ENCODE data around the gene SERPINH1.

SERPINH1 gene

DNA sequence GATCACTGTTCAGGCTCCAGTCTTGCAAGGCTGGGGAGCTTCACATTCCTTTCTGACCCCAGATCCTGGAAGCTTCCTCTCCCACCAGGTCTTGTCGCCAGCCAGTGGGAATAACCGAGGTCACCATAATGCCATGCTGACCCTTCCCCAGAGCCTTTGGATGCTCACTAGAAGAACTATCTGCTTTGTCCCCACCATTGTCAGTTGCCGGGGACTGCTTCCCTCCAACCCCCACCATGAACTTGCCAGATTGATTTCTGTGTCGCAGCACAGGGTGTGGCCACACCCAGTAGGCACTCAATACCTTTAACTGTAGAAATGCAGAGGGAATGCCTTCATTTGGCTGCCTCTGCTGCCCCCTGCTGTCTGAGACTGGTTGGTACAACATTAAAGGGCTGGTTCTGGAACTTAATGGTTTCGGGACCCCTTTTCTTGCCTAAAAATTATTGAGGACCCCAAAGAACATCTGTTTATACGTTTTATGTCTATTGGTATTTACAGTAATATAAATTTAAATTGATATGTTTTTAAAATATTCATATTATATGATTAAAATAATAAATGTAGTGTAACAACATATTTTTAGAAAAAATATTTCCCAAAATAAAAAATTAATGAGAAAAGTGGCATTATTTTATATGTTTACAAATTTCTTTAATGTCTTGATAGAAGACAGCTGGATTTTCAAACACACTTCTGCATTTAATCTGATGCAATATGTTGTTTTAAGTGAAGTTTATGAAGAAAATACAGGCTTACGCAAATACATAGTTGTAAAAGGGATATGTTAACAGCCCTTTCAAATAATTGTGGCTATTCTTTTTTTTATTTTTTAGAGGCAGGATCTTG lies 29.6 kb upstream of the SERPINH1 start:
- TF ChIP-seq, protein P1, sequence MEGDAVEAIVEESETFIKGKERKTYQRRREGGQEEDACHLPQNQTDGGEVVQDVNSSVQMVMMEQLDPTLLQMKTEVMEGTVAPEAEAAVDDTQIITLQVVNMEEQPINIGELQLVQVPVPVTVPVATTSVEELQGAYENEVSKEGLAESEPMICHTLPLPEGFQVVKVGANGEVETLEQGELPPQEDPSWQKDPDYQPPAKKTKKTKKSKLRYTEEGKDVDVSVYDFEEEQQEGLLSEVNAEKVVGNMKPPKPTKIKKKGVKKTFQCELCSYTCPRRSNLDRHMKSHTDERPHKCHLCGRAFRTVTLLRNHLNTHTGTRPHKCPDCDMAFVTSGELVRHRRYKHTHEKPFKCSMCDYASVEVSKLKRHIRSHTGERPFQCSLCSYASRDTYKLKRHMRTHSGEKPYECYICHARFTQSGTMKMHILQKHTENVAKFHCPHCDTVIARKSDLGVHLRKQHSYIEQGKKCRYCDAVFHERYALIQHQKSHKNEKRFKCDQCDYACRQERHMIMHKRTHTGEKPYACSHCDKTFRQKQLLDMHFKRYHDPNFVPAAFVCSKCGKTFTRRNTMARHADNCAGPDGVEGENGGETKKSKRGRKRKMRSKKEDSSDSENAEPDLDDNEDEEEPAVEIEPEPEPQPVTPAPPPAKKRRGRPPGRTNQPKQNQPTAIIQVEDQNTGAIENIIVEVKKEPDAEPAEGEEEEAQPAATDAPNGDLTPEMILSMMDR (IDR thresholded peaks at IDR 0.05; ENCODE audit: insufficient read depth, low read depth, low read length, missing control alignments): peak; percentile 78
- no peak overlapping the region for H3K4me3 ChIP-seq (ENCODE audit: low read depth, low read length)
- DNase-seq (ENCODE audit: low read depth): peak; percentile 78

DNA sequence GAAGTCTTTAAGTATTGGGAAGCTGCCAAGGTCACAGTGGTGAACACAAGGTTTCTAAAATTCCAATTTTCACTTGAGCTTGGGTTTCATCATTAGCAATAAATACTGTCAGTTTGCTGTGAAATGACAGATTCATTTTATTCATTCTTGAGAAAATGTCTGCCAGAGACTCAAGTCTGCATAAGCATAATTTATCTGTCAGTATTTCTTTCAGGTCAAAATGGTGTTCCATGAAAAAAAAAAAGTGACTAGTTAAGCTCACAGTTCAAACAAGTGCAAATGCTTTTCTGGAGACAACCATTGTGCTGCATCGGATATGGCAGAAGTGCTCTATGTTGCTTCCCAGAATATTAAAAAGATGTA lies 28.2 kb upstream of the SERPINH1 start:
- H3K4me3 ChIP-seq (ENCODE audit: low read depth, low read length): no peak overlapping the region
- no peak for DNase-seq (ENCODE audit: low read depth)
- TF ChIP-seq, protein P1 (IDR thresholded peaks at IDR 0.05; ENCODE audit: insufficient read depth, low read depth, low read length, missing control alignments): no peak

DNA sequence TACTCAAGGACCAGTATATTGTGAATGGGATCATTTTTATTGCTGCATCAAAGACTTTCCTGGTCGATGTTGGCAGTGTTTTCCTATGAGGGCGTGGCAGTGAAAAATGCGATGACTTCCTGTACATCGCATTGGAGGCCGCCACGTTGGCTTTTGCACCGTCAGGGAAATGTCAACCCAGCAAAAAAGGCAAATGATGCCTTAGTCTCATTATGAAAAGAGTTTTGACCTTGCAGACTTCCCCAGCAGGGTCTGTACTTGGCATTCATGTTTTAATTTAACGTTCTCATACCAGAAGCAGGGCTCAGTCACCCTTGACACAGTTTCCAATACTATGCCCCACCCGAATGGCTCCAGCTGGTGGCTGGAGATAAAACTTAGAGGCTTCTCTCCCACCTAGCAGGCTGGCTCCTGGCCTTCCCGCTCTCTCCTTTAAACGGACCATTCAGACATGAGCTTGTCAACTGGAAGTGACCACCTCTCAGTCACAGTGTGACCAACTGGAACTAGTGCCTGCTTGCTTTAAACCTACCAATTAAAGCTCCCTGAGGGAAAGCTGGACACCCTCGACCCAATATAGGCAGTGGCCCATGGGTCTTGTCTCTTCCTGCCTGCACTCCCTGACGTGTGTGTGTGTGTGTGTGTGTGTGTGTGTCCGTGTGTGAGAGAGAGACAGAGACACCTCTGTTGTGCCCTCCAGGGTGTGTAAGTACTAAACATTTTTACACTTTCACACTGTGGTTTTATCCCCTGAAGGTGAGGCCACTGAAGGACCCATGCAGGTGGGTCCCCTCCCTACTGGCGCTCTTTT lies 27.6 kb upstream of the SERPINH1 start:
- no peak overlapping the region for H3K4me3 ChIP-seq (ENCODE audit: low read depth, low read length)
- TF ChIP-seq, protein P1 (IDR thresholded peaks at IDR 0.05; ENCODE audit: insufficient read depth, low read depth, low read length, missing control alignments): no peak
- DNase-seq (ENCODE audit: low read depth): no peak

DNA sequence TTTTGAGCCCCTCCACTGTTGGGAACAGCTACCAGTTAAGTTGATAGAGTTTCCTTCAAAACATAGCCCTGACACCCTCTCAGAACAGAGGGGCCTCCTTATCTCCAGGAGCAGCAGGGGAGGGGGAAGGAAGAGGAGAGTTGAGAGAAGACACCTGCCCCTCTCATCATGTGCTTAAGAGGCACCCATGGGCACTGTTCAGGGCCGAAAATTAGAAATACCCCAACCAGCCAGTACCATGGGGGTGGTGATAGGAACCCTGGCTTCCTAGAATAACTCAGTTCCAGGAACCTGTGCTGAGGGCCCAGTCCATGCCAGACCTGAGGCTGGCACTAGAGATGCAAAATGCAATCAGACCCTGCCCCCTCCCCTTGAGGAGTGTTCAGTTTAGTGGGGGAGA lies 27.0 kb upstream of the SERPINH1 start:
- H3K4me3 ChIP-seq (ENCODE audit: low read depth, low read length): no peak overlapping the region
- no peak for DNase-seq (ENCODE audit: low read depth)
- TF ChIP-seq, protein P1 (IDR thresholded peaks at IDR 0.05; ENCODE audit: insufficient read depth, low read depth, low read length, missing control alignments): no peak

DNA sequence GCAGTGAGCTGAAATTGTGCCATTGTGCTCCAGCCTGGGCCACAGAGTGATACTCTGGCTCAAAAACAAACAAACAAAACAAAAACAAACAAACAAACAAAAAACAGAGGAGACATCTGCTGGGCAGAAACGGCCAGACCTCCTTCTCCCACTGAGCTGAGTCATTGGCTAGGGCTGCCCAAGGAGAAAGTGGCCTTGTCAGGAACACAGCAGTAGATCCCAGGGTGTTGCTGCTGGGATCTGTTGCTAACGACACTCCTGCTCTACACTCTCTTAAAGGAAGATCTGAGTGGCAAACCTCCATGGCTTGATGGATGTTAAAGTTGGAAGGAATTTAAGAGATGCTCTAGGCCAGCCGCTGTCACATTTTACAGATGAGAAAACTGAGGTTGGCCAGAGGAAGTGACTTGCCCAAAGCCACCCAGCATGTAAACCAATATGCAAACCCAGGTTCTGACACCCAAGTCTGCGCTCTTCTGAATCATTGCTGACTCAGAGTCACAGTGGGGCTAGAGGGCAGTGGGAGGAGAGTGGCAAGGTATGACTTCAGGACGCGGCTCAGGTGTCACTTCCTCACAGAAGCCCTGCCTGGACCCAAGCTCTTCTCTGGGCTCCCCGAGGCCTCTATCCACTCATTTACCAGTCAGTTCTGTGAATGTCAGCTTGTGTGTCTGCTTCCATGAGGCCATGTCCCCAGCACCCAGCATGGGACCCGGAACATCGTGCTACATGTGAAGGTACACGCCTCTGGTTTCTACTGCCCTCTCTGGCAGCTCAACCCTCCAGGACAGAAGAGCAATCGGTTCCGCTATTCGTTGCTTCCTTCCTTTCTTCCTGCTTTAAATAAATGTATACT lies 25.0 kb upstream of the SERPINH1 start:
- peak overlapping the region; percentile 14 for H3K4me3 ChIP-seq (ENCODE audit: low read depth, low read length)
- DNase-seq (ENCODE audit: low read depth): peak; percentile 90
- TF ChIP-seq, protein P1 (IDR thresholded peaks at IDR 0.05; ENCODE audit: insufficient read depth, low read depth, low read length, missing control alignments): peak; percentile 7

DNA sequence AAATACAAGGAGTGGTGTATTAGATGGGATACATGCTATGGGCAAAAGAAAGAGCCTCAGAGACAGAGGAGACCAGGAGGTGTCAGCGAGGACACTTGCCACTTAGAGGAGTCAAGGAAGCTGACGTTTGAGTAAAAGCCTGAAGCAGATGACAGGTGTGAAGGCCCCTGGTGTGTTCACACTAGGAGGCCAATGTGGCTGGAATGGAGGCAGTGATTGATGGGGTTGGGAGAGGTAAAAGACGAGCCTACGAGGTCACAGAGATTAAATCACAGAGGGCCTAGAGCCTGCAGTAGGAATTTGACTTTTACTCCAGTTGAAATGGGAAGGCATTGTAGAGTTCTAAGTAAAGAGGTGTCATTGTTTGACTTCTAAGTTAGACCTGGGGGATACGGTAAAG lies 24.3 kb upstream of the SERPINH1 start:
- no peak for DNase-seq (ENCODE audit: low read depth)
- TF ChIP-seq, protein P1 (IDR thresholded peaks at IDR 0.05; ENCODE audit: insufficient read depth, low read depth, low read length, missing control alignments): no peak
- H3K4me3 ChIP-seq (ENCODE audit: low read depth, low read length): peak overlapping the region; percentile 14

All from GM12865 (cell line).